Activated CD8-positive, alpha-beta memory T cell treated with anti-CD3 and anti-CD28 coated beads, Interleukin-2, amount 50 U/mL, for 24 hours (primary cell): ENCODE measurements around the gene WTAP.
"Not testable (repeated sequence)": the region's sequence is repeated elsewhere in the genome, so short reads cannot be mapped to it uniquely, and the experiment has no call there.

Source experiments
- DNase-seq: peaks from one replicate; pipeline ENCODE4 v3.0.0-alpha.2; 2020; ENCODE audit errors: extremely low read depth

Gene WTAP

DNA sequence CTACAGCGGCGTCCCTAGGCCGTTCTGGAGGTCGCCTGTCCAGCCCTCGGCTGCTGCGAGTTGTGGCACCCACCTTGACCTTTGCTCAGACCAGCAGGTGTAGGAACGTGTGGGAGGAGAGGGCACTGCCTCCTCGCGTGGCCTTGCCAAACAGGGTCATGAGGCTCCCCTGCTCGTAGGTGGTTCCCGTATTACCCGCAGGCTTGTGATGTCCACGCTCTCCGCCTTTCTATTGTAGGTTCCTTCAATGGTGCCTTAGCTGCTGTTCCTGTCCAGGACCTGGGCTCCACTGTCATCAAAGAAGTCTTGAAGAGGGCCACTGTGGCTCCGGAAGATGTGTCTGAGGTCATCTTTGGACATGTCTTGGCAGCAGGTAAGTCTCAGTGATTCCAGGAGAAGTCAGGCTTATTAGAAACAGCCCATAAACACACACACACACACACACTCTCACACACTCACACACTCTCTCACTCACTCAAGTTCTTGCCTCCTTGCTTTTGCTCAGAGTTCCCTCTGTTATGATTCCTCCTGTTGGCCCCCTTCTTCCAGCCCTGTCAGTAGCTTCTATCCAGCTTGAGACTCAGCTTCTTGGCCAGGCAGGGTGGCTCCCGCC lies 35.5 kb downstream of the WTAP start:
- DNase-seq = no peak

DNA sequence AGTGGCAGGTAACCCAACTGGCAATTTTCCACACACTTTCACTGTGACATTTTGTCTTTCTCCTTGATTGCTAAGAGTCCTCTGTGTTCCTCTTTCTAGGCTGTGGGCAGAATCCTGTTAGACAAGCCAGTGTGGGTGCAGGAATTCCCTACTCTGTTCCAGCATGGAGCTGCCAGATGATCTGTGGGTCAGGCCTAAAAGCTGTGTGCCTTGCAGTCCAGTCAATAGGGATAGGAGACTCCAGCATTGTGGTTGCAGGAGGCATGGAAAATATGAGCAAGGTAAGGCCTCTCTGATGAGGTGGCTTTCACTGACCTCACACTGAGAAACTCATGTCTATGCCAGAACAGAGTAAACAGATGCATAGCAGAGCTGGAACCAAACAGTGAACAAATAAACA lies 39.6 kb downstream of the WTAP start:
- DNase-seq = no peak

DNA sequence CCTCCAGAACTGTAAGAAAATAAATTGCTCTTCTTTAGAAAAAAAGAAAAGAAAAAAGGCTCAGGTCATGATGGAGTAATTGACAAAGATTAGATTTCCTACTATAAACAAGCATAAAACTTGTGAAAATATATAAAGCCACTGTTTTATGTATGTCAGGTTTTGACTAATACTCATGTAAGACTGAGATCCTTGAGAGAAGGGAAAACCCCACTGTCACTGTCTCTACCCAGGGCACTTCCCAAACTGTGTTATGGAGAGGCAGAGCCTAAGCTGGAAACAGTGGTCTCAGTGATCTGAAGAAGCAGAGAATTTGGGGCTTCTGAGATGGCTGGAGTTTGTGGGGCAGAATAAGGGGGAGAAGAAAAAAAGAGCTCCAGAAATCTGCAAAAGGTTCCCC lies 42.2 kb downstream of the WTAP start:
- no peak for DNase-seq

DNA sequence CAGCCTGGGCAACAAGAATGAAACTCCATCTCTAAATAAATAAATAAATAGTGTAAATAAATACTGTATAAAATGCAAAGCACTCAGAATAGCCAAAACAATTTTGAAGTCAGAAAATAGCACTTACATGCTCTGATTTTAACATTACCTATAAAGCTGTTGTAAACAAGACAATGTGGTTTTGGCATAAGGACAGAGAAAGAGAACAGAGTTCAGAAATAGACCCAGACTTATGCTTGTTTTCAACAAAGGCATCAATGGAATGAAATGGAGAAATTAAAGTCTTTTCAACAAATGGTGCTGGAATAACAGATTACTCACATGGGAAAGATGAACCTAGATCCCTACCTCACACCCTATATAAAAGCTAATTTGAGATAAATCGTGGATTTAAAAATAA lies 44.9 kb downstream of the WTAP start:
- no peak for DNase-seq

DNA sequence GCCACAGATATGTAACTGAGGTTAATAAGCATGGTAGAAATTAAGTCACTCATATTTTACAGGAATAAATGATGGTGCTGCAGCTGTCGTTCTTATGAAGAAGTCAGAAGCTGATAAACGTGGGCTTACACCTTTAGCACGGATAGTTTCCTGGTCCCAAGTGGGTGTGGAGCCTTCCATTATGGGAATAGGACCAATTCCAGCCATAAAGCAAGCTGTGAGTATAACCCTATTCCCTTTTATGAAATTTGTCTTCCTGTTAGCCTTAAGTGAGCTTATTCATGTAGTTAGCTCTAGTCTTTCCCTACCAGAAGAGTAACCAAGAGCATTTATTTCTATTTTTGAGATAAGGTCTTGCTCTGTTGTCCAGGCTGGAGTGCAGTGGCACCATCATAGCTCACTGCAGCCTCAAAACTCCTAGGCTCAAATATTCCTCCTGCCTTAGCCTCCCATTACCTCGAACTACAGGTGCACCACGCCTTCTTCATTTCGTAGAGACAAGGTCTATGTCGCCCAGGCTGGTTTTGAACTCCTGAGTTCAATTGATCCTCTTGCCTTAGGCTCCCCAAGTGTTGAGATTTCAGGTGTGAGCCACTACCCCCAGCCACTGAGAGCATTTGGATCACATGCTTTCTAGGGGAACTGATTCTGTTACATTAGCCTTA lies 50.1 kb downstream of the WTAP start:
- no peak for DNase-seq

DNA sequence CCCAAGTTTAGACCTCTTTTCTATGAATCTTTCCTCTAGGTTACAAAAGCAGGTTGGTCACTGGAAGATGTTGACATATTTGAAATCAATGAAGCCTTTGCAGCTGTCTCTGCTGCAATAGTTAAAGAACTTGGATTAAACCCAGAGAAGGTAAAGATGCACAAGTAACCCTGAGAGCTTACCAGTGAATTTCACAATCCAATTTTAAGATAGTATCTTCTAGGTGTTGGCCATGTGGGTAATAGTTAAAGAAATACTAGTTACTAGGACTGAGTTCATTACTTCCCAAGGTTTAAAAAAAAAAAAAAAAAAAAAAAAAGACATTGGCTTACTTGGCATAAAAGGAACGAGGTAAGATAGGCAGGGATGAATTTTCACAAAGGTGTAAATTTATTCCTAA lies 50.8 kb downstream of the WTAP start:
- no peak for DNase-seq

DNA sequence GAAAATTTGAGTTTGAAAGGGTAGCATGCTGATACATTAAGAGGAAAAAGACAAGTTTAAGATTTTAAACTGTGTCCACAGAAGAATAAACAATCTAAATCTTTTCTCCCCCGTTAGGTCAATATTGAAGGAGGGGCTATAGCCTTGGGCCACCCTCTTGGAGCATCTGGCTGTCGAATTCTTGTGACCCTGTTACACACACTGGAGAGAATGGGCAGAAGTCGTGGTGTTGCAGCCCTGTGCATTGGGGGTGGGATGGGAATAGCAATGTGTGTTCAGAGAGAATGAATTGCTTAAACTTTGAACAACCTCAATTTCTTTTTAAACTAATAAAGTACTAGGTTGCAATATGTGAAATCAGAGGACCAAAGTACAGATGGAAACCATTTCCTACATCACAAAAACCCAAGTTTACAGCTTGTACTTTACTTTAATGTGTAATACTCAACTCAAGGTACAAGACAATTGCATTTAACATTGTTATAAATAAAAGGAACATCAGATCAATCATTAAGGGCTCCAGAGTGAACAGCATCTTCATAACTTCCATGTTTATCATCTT lies 51.3 kb downstream of the WTAP start:
- no peak for DNase-seq

DNA sequence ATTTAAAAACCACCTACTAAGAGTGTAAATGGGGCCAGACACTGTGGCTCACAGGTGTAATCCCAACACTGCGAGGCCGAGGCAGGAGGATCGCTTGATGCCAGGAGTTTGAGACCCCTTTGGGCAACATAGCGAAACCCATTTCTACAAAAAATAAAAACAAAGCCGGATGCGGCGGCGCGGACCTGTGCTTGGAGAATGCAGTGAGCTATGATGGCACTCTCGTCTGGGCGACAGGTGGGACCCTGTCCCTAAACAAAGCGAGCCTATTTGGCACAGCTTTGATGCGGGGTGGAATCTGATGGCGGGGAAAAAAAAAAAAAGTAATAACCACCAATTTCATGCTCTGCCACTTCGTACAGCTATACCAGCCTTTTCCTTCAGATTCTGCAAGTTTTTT lies 61.0 kb downstream of the WTAP start:
- DNase-seq = no peak

DNA sequence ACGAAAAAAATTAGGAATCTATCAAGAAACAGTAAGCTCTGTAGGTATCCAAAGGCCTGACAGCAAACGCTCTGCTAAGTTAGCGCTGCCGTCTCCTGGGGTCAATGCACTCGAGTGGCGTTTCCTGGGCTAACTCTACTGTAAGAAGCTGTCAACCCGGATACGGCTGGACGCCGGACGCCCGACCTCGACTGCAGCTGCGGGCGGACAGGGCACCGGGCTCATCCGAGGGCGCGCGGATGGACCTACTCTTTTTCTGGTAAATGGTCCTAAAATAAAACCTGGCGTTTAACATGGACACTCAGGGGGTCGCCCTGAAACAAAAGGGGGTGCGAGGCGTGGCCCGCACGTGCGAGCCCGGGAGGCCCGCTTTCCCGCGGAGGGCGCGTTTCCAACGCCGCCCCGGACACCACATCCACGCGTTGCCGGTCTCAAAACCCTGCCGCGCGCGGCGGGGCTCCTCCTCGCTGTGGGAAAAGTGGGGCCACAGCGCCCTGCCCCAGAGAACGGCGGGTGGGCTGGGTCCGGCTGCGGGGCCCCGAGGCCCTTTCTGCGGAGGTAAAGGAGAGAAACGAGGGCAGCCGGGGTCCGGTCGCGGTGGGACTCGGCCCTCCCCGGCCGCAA lies 61.6 kb downstream of the WTAP start:
- no peak for DNase-seq

DNA sequence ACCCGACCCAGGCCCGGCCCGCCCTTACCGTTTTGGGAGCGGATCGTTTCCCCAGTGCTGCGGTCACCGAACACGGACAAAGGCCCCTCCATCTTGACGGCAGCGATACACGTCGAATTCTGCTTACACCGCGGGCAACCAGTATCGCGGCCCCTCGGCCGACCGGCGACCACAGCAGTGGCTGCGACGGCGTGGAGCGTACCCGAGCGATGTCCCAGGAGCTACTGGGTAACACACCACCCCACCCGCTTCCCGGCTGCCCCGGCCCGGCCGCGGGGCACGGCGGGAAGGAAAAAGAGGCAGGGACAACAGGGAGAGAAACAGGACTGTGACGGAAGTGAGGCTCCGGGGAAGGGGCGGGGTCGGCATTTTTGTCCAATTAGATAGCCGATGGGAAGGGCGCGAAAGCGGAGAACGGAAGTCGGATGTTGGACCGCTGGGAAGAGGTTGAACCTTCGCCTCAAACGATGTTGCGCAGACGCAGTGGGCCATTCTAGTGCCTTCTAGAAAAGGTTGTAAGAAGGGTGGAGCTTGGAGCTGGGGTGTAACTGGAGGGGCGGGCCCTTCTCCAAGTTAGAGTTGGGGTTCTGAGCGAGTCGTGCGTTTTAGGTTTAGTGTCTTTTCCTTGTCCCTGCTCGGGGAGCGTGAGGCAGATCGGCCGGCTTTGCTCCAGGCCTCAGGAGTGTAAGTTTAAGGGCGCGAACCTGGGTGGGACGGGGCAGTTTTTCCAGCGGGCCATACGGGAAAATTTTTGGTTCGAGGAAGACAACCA lies 62.3 kb downstream of the WTAP start, which contains the start of gene TCP1:
TSS of gene TCP1 (minus strand) at position 226 of the 772 bp plus-strand sequence. CDS start at position 92, 134 bp downstream.
- DNase-seq = peak; percentile 100

DNA sequence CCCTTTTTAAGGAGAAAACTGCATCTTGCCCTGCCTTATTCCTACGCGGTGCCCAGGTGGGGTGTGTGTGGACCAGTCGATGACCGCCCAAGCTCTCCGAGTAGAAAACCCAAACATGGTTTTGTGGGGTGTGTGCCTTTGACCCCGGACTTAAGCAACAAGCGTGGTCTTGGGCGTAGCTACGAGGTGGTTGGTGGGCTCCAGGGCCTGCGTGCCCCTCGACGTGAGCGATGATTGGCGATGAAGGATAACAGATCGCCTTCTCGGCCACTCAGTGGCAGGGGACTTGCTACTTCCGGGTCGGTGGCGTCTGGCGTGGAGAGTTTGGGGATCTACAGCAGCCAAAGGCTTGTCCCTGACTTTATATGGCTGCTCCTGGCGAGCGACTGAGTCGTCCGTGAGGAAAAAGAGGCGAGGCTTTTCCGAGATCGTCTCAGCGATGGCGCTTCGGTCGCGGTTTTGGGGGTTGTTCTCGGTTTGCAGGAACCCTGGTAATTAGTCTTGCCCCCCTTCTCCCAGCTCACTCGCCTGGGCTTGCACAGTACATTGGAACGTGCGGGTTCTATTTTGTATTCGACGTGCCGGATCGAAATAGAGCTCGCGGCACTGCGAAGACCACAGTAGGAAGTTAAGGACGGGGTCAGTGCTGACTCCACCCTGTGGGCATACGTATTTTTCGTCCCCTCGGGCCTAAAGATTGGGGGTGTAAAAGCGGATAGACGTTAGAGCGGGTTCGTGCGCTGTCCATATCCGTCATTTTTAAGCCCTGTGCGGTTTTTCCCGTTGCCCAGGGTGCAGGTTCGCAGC lies 63.0 kb downstream of the WTAP start, which contains the start of gene MRPL18:
TSS of gene MRPL18 (plus strand) at position 319 of the 807 bp plus-strand sequence. CDS start at position 440, 121 bp downstream.
- peak; percentile 74 for DNase-seq

DNA sequence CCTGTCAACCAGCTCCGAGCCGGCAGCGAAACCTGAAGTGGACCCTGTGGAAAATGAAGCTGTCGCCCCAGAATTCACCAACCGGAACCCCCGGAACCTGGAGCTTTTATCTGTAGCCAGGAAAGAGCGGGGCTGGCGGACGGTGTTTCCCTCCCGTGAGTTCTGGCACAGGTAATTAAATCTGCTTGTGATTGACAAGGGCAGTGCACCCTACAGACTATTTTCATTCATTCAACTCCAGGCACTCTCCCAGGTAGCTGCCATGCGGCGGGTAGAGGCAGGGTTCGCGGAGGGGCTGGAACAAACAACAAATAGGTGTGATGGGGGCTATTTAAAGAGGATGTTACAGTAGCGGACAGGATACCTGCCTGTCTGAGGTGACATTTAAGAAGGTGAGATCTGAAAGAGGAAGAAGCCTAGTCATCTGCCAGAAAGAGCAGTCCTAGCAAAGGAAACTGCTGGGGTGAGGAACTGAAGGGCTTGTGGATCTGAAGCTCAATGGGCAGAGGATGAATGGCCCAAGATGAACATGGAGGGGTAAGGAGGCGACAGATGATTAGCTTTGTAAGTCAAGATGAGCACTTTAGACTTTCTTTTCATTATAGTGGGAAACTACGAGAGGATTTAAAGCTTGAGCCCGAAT lies 63.8 kb downstream of the WTAP start:
- DNase-seq = no peak

DNA sequence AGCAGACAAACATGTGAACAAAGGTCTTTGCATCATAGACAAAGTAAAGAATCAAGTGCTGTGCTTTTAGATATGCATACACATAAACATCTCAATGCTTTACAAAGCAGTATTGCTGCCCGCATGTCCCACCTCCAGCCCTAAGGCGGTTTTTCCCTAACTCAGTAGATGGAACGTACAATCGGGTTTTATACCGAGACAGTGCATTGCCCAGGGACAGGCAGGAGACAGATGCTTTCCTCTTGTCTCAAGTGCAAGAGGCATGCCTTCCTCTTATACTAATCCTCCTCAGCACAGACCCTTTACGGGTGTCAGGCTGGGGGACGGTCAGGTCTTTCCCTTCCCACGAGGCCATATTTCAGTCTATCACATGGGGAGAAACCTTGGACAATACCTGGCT lies 67.7 kb downstream of the WTAP start:
- not testable (repeated sequence) for DNase-seq

DNA sequence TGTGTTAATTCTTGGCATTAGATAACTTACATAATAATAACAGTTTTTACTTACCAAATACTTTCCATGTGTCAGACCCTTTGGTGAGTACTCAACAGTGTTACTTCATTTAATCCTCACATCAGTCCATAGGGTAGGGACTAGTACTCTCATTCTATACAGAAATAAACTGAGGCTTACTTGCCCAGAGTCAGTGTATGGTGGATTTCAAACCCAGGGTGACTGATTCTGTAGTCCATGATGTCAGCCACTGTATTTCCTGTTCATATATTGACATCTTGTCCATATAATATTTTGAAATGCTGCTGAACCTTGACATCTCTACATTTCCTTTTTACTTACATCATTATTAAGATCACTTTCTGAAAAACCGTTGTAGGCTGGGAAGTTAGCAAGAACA lies 70.2 kb downstream of the WTAP start:
- no peak for DNase-seq

DNA sequence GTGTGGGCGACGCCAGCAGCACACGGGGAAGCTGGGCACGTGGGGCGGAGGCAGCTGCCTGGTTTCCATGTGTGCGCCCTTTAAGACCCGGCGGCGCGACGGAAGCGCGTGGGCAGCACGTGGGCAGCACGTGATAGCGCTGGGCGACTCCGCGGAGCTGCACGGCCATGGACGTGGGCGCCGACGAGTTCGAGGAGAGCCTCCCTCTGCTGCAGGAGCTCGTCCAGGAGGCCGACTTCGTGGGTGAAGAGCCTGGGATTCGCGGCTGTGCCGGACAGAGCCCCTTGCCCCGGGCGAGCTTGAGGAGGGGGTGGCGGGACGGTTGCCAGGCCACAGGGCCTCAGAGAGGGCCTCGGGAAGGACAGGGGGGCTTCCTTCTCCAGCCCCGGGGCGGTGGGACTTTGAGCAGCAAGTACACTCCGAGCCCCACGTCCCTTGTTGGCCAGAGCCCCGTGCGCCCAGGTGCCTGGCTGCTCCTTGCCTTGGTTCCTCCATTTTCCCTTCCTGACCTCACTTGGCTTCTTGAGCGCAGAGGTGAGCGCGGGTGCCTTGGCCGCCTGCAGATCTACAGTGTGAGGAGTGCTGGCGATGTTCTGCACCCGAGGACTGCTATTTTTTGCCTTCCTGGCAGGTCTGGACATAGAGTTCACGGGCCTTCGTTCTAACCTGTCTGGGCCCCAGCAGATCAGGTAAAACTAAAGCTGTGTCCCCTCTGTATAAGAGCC lies 73.0 kb downstream of the WTAP start, which contains the start of gene PNLDC1:
TSS of gene PNLDC1 (plus strand) at position 136 of the 725 bp plus-strand sequence. CDS start at position 168, 32 bp downstream.
- no peak for DNase-seq

DNA sequence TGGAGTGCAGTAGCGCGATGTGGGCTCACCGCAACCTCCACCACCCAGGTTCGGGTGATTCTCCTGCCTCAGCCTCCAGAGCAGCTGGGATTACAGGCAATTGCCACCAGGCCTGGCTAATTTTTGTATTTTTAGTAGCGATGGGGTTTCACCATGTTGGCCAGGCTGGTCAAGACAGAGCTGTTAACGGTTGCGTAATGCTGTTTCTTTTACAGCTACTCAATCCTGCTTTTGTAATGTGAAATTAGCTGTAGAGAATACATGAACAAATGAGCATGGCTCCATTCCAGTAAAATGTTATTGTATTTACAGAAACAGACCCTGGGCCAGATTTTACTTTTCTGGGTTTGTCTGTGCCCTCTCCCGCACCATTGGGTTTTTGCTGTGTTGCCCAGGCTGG lies 74.6 kb downstream of the WTAP start:
- DNase-seq = no peak

DNA sequence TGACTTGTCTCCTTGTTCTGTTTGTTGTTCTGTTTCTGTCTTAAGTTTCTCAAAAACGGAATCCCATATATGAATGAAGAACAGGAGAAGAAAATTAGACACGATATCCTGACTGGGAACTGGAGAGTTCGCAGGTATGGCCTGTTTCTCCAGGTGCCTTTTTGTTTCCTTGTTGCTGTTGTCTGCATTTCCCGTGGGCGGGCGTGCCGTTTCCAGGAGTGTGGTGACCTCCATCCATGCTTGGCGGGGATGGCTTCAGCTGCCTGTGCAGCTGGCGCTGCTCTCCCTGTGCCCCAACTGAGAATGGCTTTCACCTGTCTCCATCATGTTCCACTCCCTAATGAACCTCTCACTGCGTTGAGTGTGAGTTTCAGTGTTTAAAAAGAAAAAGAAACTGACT lies 77.2 kb downstream of the WTAP start:
- DNase-seq = no peak

DNA sequence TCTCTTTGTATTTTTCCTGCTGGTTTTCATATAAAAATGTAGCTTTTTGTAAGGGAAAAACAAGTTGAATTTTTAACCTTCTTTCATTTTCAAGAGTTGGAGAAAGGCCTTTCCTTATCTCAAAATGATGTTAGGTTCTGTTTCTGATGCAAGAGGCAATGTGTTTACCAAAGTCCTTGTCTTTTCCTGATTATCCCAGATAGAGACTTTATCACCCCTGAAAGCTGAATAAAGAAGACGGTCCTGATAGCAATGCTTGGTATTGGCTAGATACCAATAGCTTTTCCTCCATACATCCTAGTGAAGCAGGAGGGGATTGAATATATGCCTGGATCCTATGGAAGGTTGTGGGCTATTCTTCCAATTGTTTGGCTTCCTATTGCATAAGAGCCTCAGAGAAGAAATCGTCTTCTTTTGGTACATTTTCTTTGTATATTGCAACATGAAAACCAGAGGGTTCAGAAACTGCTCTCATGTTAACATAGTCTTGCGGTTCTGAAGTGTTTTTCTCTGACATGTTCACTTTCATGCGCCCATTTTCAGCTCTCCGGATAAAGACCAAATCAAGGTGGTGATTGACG lies 78.2 kb downstream of the WTAP start:
- no peak for DNase-seq
